ENCODE results near the gene NRP1.

GRCh38 chr10:33201056-33201780, 133.2 kb downstream of the NRP1 start:
- TF ChIP-seq, protein P1, sequence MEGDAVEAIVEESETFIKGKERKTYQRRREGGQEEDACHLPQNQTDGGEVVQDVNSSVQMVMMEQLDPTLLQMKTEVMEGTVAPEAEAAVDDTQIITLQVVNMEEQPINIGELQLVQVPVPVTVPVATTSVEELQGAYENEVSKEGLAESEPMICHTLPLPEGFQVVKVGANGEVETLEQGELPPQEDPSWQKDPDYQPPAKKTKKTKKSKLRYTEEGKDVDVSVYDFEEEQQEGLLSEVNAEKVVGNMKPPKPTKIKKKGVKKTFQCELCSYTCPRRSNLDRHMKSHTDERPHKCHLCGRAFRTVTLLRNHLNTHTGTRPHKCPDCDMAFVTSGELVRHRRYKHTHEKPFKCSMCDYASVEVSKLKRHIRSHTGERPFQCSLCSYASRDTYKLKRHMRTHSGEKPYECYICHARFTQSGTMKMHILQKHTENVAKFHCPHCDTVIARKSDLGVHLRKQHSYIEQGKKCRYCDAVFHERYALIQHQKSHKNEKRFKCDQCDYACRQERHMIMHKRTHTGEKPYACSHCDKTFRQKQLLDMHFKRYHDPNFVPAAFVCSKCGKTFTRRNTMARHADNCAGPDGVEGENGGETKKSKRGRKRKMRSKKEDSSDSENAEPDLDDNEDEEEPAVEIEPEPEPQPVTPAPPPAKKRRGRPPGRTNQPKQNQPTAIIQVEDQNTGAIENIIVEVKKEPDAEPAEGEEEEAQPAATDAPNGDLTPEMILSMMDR (IDR thresholded peaks at IDR 0.05) = no peak
- no peak for TF ChIP-seq POLR2A (IDR thresholded peaks at IDR 0.05)
- TF ChIP-seq EP300 (IDR thresholded peaks at IDR 0.05) = no peak
